ENCODE data around the gene B4GALNT4.

The B4GALNT4 gene

DNA sequence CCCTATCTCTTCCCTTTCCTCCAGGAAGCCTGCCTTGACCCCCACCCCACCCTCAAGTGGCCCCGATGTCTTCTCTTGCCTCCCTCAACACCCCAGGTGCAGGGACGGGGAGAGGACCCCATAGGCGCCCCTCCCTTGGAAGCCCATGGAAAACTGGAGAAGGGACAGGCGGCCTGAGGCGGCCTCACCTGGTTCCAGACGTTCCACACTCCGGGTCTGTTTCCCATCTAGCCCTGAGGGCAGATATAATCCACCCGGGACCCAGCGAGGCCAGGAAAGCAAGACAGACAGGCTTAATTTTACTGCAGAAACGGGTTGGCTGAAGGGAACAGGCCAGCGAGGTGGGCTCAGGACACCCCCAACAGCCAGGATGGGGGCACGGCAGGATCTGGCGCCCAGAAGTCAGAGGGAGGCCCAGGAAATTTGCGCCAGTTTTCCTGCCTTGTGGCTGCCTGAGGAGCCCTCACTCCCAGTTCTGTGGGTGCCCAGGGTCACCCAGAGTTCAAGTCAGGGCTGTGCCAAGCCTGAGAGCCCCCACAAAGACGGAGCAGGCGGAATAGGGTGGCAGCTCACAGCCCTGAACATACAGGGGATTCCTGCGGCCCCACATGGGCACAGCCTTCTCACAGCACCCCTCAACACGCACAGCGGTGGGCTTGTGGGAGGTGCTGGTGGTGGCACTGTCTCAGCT is 48.5 kb downstream of the B4GALNT4 start:
- CTCF ChIA-PET = no interaction called here
- no peak for TF ChIP-seq ELF4 (IDR thresholded peaks at IDR 0.05)
- TF ChIP-seq BHLHE40 (IDR thresholded peaks at IDR 0.05; ENCODE audit: borderline replicate concordance) = no peak
- TF ChIP-seq LEF1 (IDR thresholded peaks at IDR 0.05; ENCODE audit: borderline replicate concordance) = no peak
- no peak for TF ChIP-seq L3MBTL2 (conservative IDR thresholded peaks at IDR 0.05)
- TF ChIP-seq HDGF (IDR thresholded peaks at IDR 0.05; ENCODE audit: borderline replicate concordance) = no peak
- no peak for TF ChIP-seq NFRKB (IDR thresholded peaks at IDR 0.05)
- TF ChIP-seq FOXM1 (IDR thresholded peaks at IDR 0.05; ENCODE audit: borderline replicate concordance) = no peak
- no peak for TF ChIP-seq FOXK2 (IDR thresholded peaks at IDR 0.05)
- TF ChIP-seq FOXA1 (IDR thresholded peaks at IDR 0.05) = no peak
- no peak for TF ChIP-seq TARDBP (IDR thresholded peaks at IDR 0.05)
- no peak for TF ChIP-seq ZNF384 (IDR thresholded peaks at IDR 0.05)
- no peak for TF ChIP-seq CTBP1 (IDR thresholded peaks at IDR 0.05; ENCODE audit: borderline replicate concordance)
- TF ChIP-seq, protein P1, sequence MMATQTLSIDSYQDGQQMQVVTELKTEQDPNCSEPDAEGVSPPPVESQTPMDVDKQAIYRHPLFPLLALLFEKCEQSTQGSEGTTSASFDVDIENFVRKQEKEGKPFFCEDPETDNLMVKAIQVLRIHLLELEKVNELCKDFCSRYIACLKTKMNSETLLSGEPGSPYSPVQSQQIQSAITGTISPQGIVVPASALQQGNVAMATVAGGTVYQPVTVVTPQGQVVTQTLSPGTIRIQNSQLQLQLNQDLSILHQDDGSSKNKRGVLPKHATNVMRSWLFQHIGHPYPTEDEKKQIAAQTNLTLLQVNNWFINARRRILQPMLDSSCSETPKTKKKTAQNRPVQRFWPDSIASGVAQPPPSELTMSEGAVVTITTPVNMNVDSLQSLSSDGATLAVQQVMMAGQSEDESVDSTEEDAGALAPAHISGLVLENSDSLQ (IDR thresholded peaks at IDR 0.05) = no peak
- DNase-seq (ENCODE audit: extremely low spot score) = no peak
- POLR2A ChIA-PET = no interaction called here

DNA sequence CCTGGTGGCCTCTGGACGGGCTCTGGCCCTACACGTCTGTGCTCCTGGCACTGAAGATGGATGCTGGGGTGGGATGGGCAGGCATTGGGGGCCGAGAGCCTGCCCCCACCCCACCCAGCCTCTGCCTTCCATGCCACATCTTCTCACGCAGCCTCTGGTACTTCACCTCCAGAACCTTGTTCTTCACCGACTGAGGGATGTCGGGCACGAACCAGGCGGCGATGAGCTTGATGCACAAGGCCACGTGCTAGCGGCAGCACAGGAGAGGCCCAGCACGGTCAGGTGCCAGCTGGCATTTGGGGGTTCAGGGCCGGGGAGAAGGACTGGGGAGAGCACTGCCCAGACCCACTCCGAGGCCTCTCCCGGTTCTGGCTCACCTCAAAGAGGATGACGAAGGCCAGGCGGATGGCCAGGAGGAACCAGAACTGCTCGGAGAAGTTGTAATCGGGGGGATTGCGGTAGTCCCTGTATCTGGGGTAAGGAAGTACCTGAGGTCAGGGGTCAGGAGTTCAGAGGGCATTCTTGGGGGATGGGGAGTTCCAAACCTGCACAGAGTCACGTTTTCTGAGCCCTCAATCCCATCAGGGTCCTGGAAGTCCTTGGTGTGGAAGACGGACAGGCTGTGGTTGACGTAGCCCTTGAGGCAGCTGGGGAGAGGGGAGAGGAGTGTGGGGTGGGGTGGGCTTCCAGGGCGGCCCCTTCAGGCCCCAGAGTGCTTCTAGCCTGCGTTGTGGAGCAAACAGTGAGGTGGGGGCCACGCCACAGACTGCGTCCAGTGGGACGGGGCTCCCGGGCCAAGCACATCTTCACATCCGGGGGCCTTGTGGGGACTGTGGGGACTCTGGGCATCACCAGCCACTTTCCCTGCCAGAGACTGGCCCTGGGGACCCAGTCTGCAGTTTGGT is 49.3 kb downstream of the B4GALNT4 start:
- POLR2A ChIA-PET = no interaction called here

DNA sequence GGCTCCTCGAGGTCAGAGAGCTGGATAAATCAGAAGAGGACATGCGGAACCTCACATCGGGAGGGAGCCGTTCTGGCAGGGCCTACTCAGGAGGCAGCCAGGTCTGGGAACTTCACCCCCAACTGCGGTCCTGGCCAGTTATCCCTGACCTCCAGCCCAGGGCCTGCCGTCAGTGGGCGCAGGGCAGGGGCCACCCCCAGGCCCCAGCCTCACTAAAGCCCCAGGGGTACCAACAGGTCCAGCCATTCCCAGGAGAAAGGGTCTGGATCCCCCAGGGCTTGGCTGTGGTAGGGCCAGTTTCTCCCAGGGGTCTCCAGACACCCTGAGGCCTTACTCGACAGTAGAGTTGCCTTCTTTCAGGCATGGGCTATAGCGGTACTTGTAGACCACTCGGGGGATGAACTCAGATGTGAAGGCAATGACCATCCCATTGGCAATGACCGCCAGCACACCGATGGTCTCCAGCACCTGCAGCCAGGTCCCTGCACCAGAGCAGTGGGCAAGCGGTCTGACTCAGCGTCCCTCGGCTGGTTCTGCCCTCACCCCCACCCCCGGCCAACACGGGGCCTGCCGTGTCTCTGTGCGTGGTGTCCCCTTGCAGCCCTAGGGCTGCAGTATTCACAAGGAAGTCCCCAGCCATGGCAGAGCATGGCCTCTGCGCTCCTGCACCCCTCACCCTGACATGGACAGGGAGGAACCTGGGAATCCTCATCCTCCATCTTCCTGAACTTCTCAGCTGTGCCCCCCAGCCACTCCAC is 50.1 kb downstream of the B4GALNT4 start:
- ChIA-PET CTCF (no interaction called here), POLR2A (no interaction called here)
- no peak for DNase-seq (ENCODE audit: extremely low spot score)
- TF ChIP-seq, protein P1 (IDR thresholded peaks at IDR 0.05) = no peak
- no peak for TF ChIP-seq BHLHE40 (IDR thresholded peaks at IDR 0.05; ENCODE audit: borderline replicate concordance)
- no peak for TF ChIP-seq SUZ12 (IDR thresholded peaks at IDR 0.05)
- TF ChIP-seq ELF4 (IDR thresholded peaks at IDR 0.05) = no peak
- no peak for TF ChIP-seq L3MBTL2 (conservative IDR thresholded peaks at IDR 0.05)
- no peak for TF ChIP-seq FOXK2 (IDR thresholded peaks at IDR 0.05)
- TF ChIP-seq ARNT (IDR thresholded peaks at IDR 0.05) = no peak
- no peak for TF ChIP-seq HDGF (IDR thresholded peaks at IDR 0.05; ENCODE audit: borderline replicate concordance)
- no peak for TF ChIP-seq CTBP1 (IDR thresholded peaks at IDR 0.05; ENCODE audit: borderline replicate concordance)
- TF ChIP-seq FOXM1 (IDR thresholded peaks at IDR 0.05; ENCODE audit: borderline replicate concordance) = no peak
- no peak for TF ChIP-seq SP1 (IDR thresholded peaks at IDR 0.05)
- TF ChIP-seq LEF1 (IDR thresholded peaks at IDR 0.05; ENCODE audit: borderline replicate concordance) = no peak
- TF ChIP-seq TARDBP (IDR thresholded peaks at IDR 0.05) = no peak
- no peak for TF ChIP-seq FOXA1 (IDR thresholded peaks at IDR 0.05)
- no peak for TF ChIP-seq NFRKB (IDR thresholded peaks at IDR 0.05)
- TF ChIP-seq ZNF384 (IDR thresholded peaks at IDR 0.05) = no peak

More for the DNA sequence above, 49.3 kb downstream of the B4GALNT4 start:
- TF ChIP-seq FOXM1 (IDR thresholded peaks at IDR 0.05; ENCODE audit: borderline replicate concordance) (no peak), L3MBTL2 (conservative IDR thresholded peaks at IDR 0.05) (no peak), SP1 (IDR thresholded peaks at IDR 0.05) (no peak), SUZ12 (IDR thresholded peaks at IDR 0.05) (no peak), ZNF384 (IDR thresholded peaks at IDR 0.05) (no peak), TARDBP (IDR thresholded peaks at IDR 0.05) (no peak), ELF4 (IDR thresholded peaks at IDR 0.05) (no peak), BHLHE40 (IDR thresholded peaks at IDR 0.05; ENCODE audit: borderline replicate concordance) (no peak), LEF1 (IDR thresholded peaks at IDR 0.05; ENCODE audit: borderline replicate concordance) (no peak), CTBP1 (IDR thresholded peaks at IDR 0.05; ENCODE audit: borderline replicate concordance) (no peak), ARNT (IDR thresholded peaks at IDR 0.05) (no peak), FOXK2 (IDR thresholded peaks at IDR 0.05) (no peak), HDGF (IDR thresholded peaks at IDR 0.05; ENCODE audit: borderline replicate concordance) (no peak), FOXA1 (IDR thresholded peaks at IDR 0.05) (no peak), NFRKB (IDR thresholded peaks at IDR 0.05) (no peak)
- TF ChIP-seq, protein P1 (IDR thresholded peaks at IDR 0.05) = no peak
- DNase-seq (ENCODE audit: extremely low spot score) = no peak
- CTCF ChIA-PET = no interaction called here

DNA sequence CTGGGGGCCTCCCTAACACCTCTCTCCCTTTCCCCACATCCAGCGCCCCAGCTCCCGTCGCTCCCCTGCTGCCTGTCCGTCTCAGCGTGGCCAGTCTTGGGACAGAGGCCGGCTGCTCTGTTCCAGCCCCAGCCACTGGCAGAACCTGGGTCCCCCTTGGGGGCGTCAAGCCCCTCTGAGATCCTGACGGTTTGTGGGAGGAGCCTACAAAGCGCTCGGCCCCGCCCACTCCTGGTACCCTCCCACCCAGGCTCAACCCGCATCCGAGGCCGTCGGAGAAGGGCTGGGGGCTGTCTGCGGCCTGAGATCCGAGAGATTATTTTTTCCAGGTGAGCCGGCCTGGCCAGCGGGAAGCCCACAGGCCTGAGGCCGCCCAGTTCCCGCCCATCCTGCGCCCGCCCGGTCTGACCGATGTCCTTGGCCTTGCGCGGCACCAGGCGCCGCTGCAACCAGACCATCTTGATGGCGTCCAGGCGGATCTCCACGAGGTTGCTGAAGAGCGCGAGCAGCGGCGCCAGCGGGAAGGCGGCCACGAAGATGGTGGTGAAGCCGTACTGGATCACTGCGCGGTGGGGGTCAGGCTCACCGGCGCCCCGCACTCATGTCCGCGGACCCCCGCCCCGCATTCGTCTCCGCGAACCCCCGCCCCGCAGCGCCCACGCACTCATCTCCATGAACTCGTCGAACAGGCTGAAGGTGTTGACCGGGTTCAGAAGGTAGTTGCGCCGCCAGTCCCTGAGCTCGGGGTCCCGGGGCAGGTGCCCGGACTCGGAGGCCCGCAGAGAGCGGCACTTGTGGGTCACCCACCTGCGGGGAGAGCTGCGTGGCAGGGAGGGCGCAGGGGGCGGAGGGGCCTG is 51.0 kb downstream of the B4GALNT4 start:
- POLR2A ChIA-PET = no interaction called here
- TF ChIP-seq FOXA1 (IDR thresholded peaks at IDR 0.05) = no peak
- TF ChIP-seq ZNF384 (IDR thresholded peaks at IDR 0.05) = no peak
- no peak for TF ChIP-seq NFRKB (IDR thresholded peaks at IDR 0.05)
- TF ChIP-seq HDGF (IDR thresholded peaks at IDR 0.05; ENCODE audit: borderline replicate concordance) = no peak
- TF ChIP-seq FOXM1 (IDR thresholded peaks at IDR 0.05; ENCODE audit: borderline replicate concordance) = no peak
- TF ChIP-seq SP1 (IDR thresholded peaks at IDR 0.05) = no peak
- no peak for TF ChIP-seq CTBP1 (IDR thresholded peaks at IDR 0.05; ENCODE audit: borderline replicate concordance)
- TF ChIP-seq SUZ12 (IDR thresholded peaks at IDR 0.05) = no peak
- TF ChIP-seq, protein P1 (IDR thresholded peaks at IDR 0.05) = no peak
- no peak for TF ChIP-seq ARNT (IDR thresholded peaks at IDR 0.05)
- TF ChIP-seq BHLHE40 (IDR thresholded peaks at IDR 0.05; ENCODE audit: borderline replicate concordance) = no peak
- CTCF ChIA-PET = no interaction called here
- no peak for DNase-seq (ENCODE audit: extremely low spot score)

Measured in HEK293T (cell line).